ENCODE results near the gene HPS6.

The HPS6 gene

Small RNA genes within 50 kb of the gene (small RNA-seq; reads per million reads assigned to genes)
- gene AL500527.1, result 0 to 0.03 reads per million in 2 experiments
- 0 reads per million in 2 experiments for gene AL500527.2
